Gastrocnemius medialis (tissue), 4 donors: Measurements from ENCODE around the gene LZTS2.

Source experiments
- POLR2A ChIP-seq, 2 donors: fragments of 450-650 bp; IDR thresholded peaks; one replicate each; pipeline ENCODE4 v1.6.1; 2017; ENCODE audit warnings: antibody characterized with exemption in 2 of 2, mild to moderate bottlenecking in 2 of 2, moderate library complexity in 2 of 2
- TF ChIP-seq, protein P1 (sequence below), 5 experiments: fragments of 450-650 bp in 3 of 5; fragments of 200-600 bp in 2 of 5; sonication (generic) in 2 of 5; IDR thresholded peaks in 4 of 5; conservative IDR thresholded peaks in 1 of 5; 1 replicate in 4 of 5; 2 replicates in 1 of 5; pipeline ENCODE4 v1.5.1; 2016 to 2019; ENCODE audit warnings: antibody characterized with exemption in 5 of 5, mild to moderate bottlenecking in 3 of 5, moderate library complexity in 3 of 5

DNA sequence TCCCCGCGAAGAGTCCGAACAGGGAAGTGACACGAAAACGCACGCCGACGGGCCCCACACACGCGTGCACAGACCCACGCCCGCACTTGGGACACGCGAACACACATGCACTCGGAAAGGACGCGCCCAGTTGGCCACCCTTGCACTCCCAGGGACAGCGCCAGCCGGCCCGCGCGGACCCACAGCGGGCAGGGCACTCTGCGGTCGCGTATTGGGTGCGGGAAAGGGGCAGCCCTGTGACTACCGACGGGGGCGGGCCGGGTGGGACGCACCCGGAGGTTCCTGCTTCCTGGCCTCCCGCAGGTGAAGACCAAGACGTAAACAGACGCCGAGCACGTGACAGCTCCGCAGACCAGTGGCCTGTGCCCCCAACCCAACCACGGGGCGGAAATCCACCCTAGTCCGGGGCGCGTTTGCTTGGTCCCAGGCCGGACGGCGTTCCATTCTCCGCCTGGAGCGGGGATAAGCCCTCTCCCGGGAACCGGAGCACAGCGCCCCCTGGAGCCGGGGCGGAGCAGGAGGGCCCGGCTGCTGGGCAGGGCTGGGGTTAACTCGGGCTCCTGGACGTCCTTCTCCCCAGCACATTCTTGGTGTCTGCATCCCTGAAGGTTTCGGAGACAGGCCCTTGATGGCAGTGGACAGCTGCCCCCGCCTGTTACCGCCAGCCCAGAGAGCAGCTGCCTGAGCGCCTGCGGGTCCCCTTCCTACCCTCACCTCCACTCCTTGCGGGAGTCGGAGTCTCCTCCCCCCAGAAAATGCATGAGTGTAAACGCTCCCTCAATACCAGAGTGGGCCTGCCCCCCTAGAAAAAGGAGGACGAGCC, 2.0 kb upstream of the LZTS2 start:
- TF ChIP-seq POLR2A (IDR thresholded peaks at IDR 0.05), result peak in 1 of 2 donors; percentile 47
- TF ChIP-seq, protein P1, sequence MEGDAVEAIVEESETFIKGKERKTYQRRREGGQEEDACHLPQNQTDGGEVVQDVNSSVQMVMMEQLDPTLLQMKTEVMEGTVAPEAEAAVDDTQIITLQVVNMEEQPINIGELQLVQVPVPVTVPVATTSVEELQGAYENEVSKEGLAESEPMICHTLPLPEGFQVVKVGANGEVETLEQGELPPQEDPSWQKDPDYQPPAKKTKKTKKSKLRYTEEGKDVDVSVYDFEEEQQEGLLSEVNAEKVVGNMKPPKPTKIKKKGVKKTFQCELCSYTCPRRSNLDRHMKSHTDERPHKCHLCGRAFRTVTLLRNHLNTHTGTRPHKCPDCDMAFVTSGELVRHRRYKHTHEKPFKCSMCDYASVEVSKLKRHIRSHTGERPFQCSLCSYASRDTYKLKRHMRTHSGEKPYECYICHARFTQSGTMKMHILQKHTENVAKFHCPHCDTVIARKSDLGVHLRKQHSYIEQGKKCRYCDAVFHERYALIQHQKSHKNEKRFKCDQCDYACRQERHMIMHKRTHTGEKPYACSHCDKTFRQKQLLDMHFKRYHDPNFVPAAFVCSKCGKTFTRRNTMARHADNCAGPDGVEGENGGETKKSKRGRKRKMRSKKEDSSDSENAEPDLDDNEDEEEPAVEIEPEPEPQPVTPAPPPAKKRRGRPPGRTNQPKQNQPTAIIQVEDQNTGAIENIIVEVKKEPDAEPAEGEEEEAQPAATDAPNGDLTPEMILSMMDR (IDR thresholded peaks at IDR 0.05 in 4 of 5, conservative IDR thresholded peaks at IDR 0.05 in 1 of 5), result peak; percentile 87 to 97 (median 95)
